Sigmoid colon (tissue), 7 donors: ENCODE measurements around the gene RBM6. TPM values are rescaled to one million over a fixed set of nuclear protein-coding genes. Genes with fewer than 3 reads are reported as not detected.
A peak's percentile ranks its signal among the peaks of the same experiment; 100 is the strongest.

Source experiments
- DNase-seq: peaks from one replicate; pipeline ENCODE4 v3.0.0-alpha.2; 2019
- H3K27ac ChIP-seq, 4 donors: fragments of 200-600 bp; sonication (generic); one replicate each; pipeline ENCODE4 v1.5.1; 2016 to 2019; ENCODE audit warnings: mild to moderate bottlenecking in 1 of 4
- H3K27me3 ChIP-seq, 3 donors: fragments of 200-600 bp; sonication (generic); one replicate each; pipeline ENCODE4 v1.5.1; 2019; ENCODE audit warnings: mild to moderate bottlenecking in 1 of 3
- H3K36me3 ChIP-seq, 4 donors: fragments of 200-600 bp; sonication (generic); one replicate each; pipeline ENCODE4 v1.5.1; 2016 to 2019
- H3K4me1 ChIP-seq, 4 donors: fragments of 200-600 bp; sonication (generic); one replicate each; pipeline ENCODE4 v1.5.1; 2017 to 2019
- H3K4me3 ChIP-seq, 4 donors: fragments of 200-600 bp; sonication (generic); one replicate each; pipeline ENCODE4 v1.5.1; 2017 to 2019; ENCODE audit warnings: mild to moderate bottlenecking in 2 of 4, moderate library complexity in 1 of 4
- H3K9me3 ChIP-seq, 4 donors: fragments of 200-600 bp in 3 of 4; sonication (generic) in 3 of 4; one replicate each; pipeline versions ENCODE4 v1.5.1 to v1.6.1; 2013 to 2019
- CTCF ChIP-seq, 4 experiments: fragments of 450-650 bp in 3 of 4; fragments of 200-600 bp in 1 of 4; IDR thresholded peaks; one replicate each; pipeline ENCODE4 v1.5.1; 2016 to 2019; ENCODE audit warnings: antibody characterized with exemption in 4 of 4, mild to moderate bottlenecking in 3 of 4, moderate library complexity in 2 of 4
- EP300 ChIP-seq, 4 donors: sonication (generic); formaldehyde crosslinking; IDR thresholded peaks; one replicate each; pipeline ENCODE4 v1.6.1; 2017; ENCODE audit warnings: antibody characterized with exemption in 4 of 4
- POLR2A ChIP-seq, 2 donors: fragments of 450-650 bp; IDR thresholded peaks; one replicate each; pipeline ENCODE4 v1.6.1; 2016; ENCODE audit warnings: antibody characterized with exemption in 2 of 2, mild to moderate bottlenecking in 2 of 2, moderate library complexity in 2 of 2
- POLR2AphosphoS5 ChIP-seq, 4 donors: sonication (generic); formaldehyde crosslinking; IDR thresholded peaks; one replicate each; pipeline ENCODE4 v1.6.1; 2017; ENCODE audit warnings: antibody characterized with exemption in 4 of 4
- WGBS, 2 donors: extraction: QIAGEN DNeasy Blood & Tissue Kit; methylation state at CpG; one replicate each; pipeline ENCODE4 v1.1.7; 2013; 5-methylcytosine and 5-hydroxymethylcytosine counted together
- intact Hi-C: fragments of 100-400 bp; cut with DNase I; formaldehyde crosslinking; loops from one replicate; pipeline ENCODE4 v1.15.1; 2023
- polyA plus RNA-seq, 3 donors: library from polyadenylated mRNA; stranded (reverse); fragments of 200-250 nt; gene quantifications; one replicate each; pipeline ENCODE4 v1.2.3, GENCODE V29; 2013
- total RNA-seq, 4 donors: library from RNA; depleted of rRNA; stranded (reverse); fragments of >200 nt; gene quantifications; one replicate each; pipeline ENCODE4 v1.1.0, GENCODE V29; 2016
- donor health status: healthy with polysubstance abuse.
- donor health status: Bipolar disorder and iron deficiency.
- donor health status: healthy.

The RBM6 gene
- 100 to 1,000 TPM in 1 of 4 donors, 10 to 100 TPM in 3; 61.0 to 215 (median 93.6) TPM for total RNA-seq
- 10 to 100 TPM; 13.6 to 78.0 (median 21.6) TPM for polyA plus RNA-seq

GRCh38 chr3:49939858-49940666, at the start of gene RBM6:
TSS of gene RBM6 (plus strand) at chr3:49940150. CDS start at chr3:49962642, 22,492 bp downstream.
- WGBS, 2 donors, result 0% methylated on average over 74 of the region's 74 CpGs
- peak; percentile 99 for DNase-seq
- H3K4me3 ChIP-seq, result peak within 1 kb of the TSS; percentile 64 to 93 (median 80)
- no peaks in the 10 kb centered on the region for H3K9me3 ChIP-seq
- no peaks in the 10 kb centered on the region for H3K27me3 ChIP-seq
- peaks cover 0 to 25% (median 22%) of the 10 kb centered on the region in 4 donors for H3K4me1 ChIP-seq
- intact Hi-C loops, result no loop called here
- no peaks in the 10 kb centered on the region for H3K36me3 ChIP-seq
- H3K27ac ChIP-seq, result peak within 1 kb of the TSS; percentile 90 to 96 (median 94)
- TF ChIP-seq CTCF (IDR thresholded peaks at IDR 0.05) (no peak), POLR2A (IDR thresholded peaks at IDR 0.05) (peak; percentile 77 to 84), POLR2AphosphoS5 (IDR thresholded peaks at IDR 0.05) (peak; percentile 82 to 95 (median 94)), EP300 (IDR thresholded peaks at IDR 0.05) (peak in 1 of 4 donors; percentile 60)

- intact Hi-C loops, result no loop called here
Measured at GRCh38 chr3:49895791-49896190, 44.2 kb upstream of the RBM6 start.

GRCh38 chr3:49896345-49896744, 43.6 kb upstream of the RBM6 start:
- Histone ChIP-seq H3K27me3 (no peaks in the 10 kb centered on the region), H3K4me3 (no peak overlapping the region), H3K36me3 (peaks cover 0 to 7% (median 0%) of the 10 kb centered on the region in 4 donors), H3K9me3 (no peaks in the 10 kb centered on the region), H3K27ac (no peak overlapping the region), H3K4me1 (peaks cover 0 to 12% (median 0%) of the 10 kb centered on the region in 4 donors)
- no peak for TF ChIP-seq POLR2A (IDR thresholded peaks at IDR 0.05)
- no peak for TF ChIP-seq EP300 (IDR thresholded peaks at IDR 0.05)
- TF ChIP-seq CTCF (IDR thresholded peaks at IDR 0.05), result no peak
- no peak for TF ChIP-seq POLR2AphosphoS5 (IDR thresholded peaks at IDR 0.05)
- WGBS, 2 donors, result 89 to 91% methylated on average over 5 of the region's 5 CpGs
- intact Hi-C loops, result no loop called here
- no peak for DNase-seq

More at GRCh38 chr3:49895791-49896190, 44.2 kb upstream of the RBM6 start:
- Histone ChIP-seq H3K4me3 (no peak overlapping the region), H3K4me1 (peaks cover 0 to 6% (median 0%) of the 10 kb centered on the region in 4 donors), H3K9me3 (no peaks in the 10 kb centered on the region), H3K27ac (no peak overlapping the region), H3K27me3 (no peaks in the 10 kb centered on the region), H3K36me3 (peaks cover 0 to 7% (median 0%) of the 10 kb centered on the region in 4 donors)
- WGBS, 2 donors, result 95 to 97% methylated on average over 9 of the region's 9 CpGs
- TF ChIP-seq CTCF (IDR thresholded peaks at IDR 0.05), result no peak
- no peak for TF ChIP-seq POLR2A (IDR thresholded peaks at IDR 0.05)
- no peak for TF ChIP-seq EP300 (IDR thresholded peaks at IDR 0.05)
- TF ChIP-seq POLR2AphosphoS5 (IDR thresholded peaks at IDR 0.05), result no peak
- DNase-seq, result no peak

GRCh38 chr3:49898991-49899390, 41.0 kb upstream of the RBM6 start:
- 68 to 79% methylated on average over 6 of the region's 6 CpGs for WGBS, 2 donors
- Histone ChIP-seq H3K27me3 (no peaks in the 10 kb centered on the region), H3K4me1 (peaks cover 0 to 29% (median 5%) of the 10 kb centered on the region in 4 donors), H3K4me3 (no peak overlapping the region), H3K36me3 (peaks cover 0 to 7% (median 0%) of the 10 kb centered on the region in 4 donors), H3K27ac (no peak overlapping the region), H3K9me3 (no peaks in the 10 kb centered on the region)
- intact Hi-C loops, result no loop called here
- DNase-seq, result no peak
- TF ChIP-seq POLR2AphosphoS5 (IDR thresholded peaks at IDR 0.05) (no peak), EP300 (IDR thresholded peaks at IDR 0.05) (no peak), CTCF (IDR thresholded peaks at IDR 0.05) (no peak), POLR2A (IDR thresholded peaks at IDR 0.05) (no peak)
